K562 (cell line): ENCODE measurements around the gene NKAPL. TPM values are rescaled to one million over a fixed set of nuclear protein-coding genes. Genes with fewer than 3 reads are reported as not detected.

ENCODE experiments used
- ATAC-seq: fragments of 200-7000 bp; cut with Tn5 transposase; 3 replicates; pipeline ENCODE4 v1.9.1; 2020; ENCODE audit warnings: moderate library complexity
- Bru-seq: library from RNA; stranded (reverse); fragments of 400-500 nt; gene quantifications from one replicate; lab custom pipeline; 2021; lab: Mats Ljungman, UMichigan
- BruChase-seq, 2 experiments: library from RNA; stranded (reverse); fragments of 400-500 nt; gene quantifications; one replicate each; lab custom pipeline; 2021; lab: Mats Ljungman, UMichigan
- BruUV-seq: library from RNA; stranded (reverse); fragments of 400-500 nt; replicated peaks from 2 replicates; lab custom pipeline; 2021; lab: Mats Ljungman, UMichigan
- CTCF ChIA-PET: fragments of 300-600 bp; formaldehyde crosslinking; extraction: SDS; loops from one replicate; lab custom pipeline; 2021; ENCODE audit warnings: low intra/inter-chr PET ratio; lab: Yijun Ruan, JAX
- POLR2A ChIA-PET: fragments of 300-600, 350-650 bp; sonication (Branson Sonifier 250); formaldehyde crosslinking; extraction: SDS; loops from one replicate; lab custom pipeline; 2021; ENCODE audit warnings: antibody characterized with exemption, inconsistent platforms; lab: Yijun Ruan, JAX
- DNase-seq, 4 experiments: peaks; one replicate each; pipeline versions ENCODE4 v3.0.0 to v3.0.0-alpha.2; 2011 to 2018; ENCODE audit warnings: low spot score in 3 of 4, mixed read lengths in 3 of 4; ENCODE audit errors: extremely low read depth in 1 of 4
- FAIRE-seq: peaks from 2 replicates; lab custom pipeline; 2011; peaks lifted over from hg19 to GRCh38; lab: Jason Lieb, UNC
- H2AFZ ChIP-seq: 2 replicates; pipeline ENCODE4 v1.6.0; 2011; ENCODE audit warnings: low read depth, low read length, control low read depth, inconsistent platforms
- H3K27ac ChIP-seq: fragments of 200-600 bp; 3 replicates; pipeline ENCODE4 v1.8.0; 2011; ENCODE audit warnings: low read depth, mild to moderate bottlenecking, control low read depth, inconsistent platforms, low read length, moderate library complexity, mixed read lengths; ENCODE audit errors: extremely low read depth
- H3K27me3 ChIP-seq, 2 experiments: fragments of 300-600 bp in 1 of 2; 2 replicates in 1 of 2; 3 replicates in 1 of 2; pipeline versions ENCODE4 v1.6.0 to v1.8.0; 2011; ENCODE audit warnings: inconsistent platforms in 2 of 2, low read length in 2 of 2, mild to moderate bottlenecking in 1 of 2, mixed read lengths in 1 of 2, moderate library complexity in 1 of 2; ENCODE audit not compliant: control insufficient read depth in 2 of 2, insufficient read depth in 2 of 2
- H3K36me3 ChIP-seq: fragments of 300-600 bp; 3 replicates; pipeline ENCODE4 v1.8.0; 2011; ENCODE audit warnings: mild to moderate bottlenecking, low read length, inconsistent platforms; ENCODE audit not compliant: control insufficient read depth, insufficient read depth
- H3K4me1 ChIP-seq, 2 experiments: fragments of 200-600 bp in 1 of 2; replicated peaks in 1 of 2; 2 replicates in 1 of 2; 3 replicates in 1 of 2; pipeline versions ENCODE4 v1.5.1 to v1.8.0; 2011; ENCODE audit warnings: inconsistent platforms in 2 of 2, low read length in 2 of 2, mild to moderate bottlenecking in 1 of 2, mixed read lengths in 1 of 2, moderate library complexity in 1 of 2; ENCODE audit not compliant: control insufficient read depth in 2 of 2, insufficient read depth in 2 of 2
- H3K4me2 ChIP-seq: 2 replicates; pipeline ENCODE4 v1.6.1; 2011; ENCODE audit warnings: low read length, control low read depth, inconsistent platforms, mixed read lengths; ENCODE audit not compliant: insufficient read depth
- H3K4me3 ChIP-seq: fragments of 200-600 bp; sonication (generic), shearing (Covaris generic); 2 replicates; pipeline ENCODE4 v1.5.1; 2016; ENCODE audit warnings: control low read depth, inconsistent platforms
- H3K79me2 ChIP-seq: fragments of 200-600 bp; 3 replicates; pipeline ENCODE4 v1.8.0; 2011; ENCODE audit warnings: low read length, inconsistent platforms; ENCODE audit not compliant: control insufficient read depth, insufficient read depth
- H3K9ac ChIP-seq, 2 experiments: 2 replicates each; pipeline versions ENCODE4 v1.6.0 to v1.6.1; 2011; ENCODE audit warnings: low read depth in 2 of 2, low read length in 2 of 2, control low read depth in 1 of 2, inconsistent platforms in 1 of 2, mild to moderate bottlenecking in 1 of 2, mixed read lengths in 1 of 2; ENCODE audit not compliant: insufficient read depth in 1 of 2
- H3K9me1 ChIP-seq: one replicate; pipeline ENCODE4 v1.6.0; 2011; ENCODE audit warnings: inconsistent platforms, mild to moderate bottlenecking, low read length, moderate library complexity; ENCODE audit not compliant: control insufficient read depth, insufficient read depth
- H3K9me3 ChIP-seq: replicated peaks from 2 replicates; pipeline ENCODE4 v1.5.1; 2011; ENCODE audit warnings: low read depth, low read length, inconsistent platforms; ENCODE audit not compliant: control insufficient read depth, insufficient read depth
- H4K20me1 ChIP-seq: replicated peaks from 2 replicates; pipeline ENCODE4 v1.6.1; 2011; ENCODE audit warnings: low read length, inconsistent platforms, mixed read lengths; ENCODE audit not compliant: control insufficient read depth, insufficient read depth
- FIP1L1 ChIP-seq: fragments of 200-400 bp; formaldehyde crosslinking; IDR thresholded peaks from 2 replicates; pipeline ENCODE4 v1.6.1; 2018; ENCODE audit warnings: mild to moderate bottlenecking, low read depth, low read length; ENCODE audit not compliant: poor library complexity, severe bottlenecking
- ZBTB33 ChIP-seq: sonication (generic); formaldehyde crosslinking; IDR thresholded peaks from 2 replicates; pipeline ENCODE4 v1.8.1; 2023; ENCODE audit warnings: mild to moderate bottlenecking, missing genetic modification reagents
- ZNF347 ChIP-seq: fragments of 450-650 bp; formaldehyde crosslinking; IDR thresholded peaks from 2 replicates; pipeline ENCODE4 v1.4.0; 2020; ENCODE audit warnings: low read depth, mild to moderate bottlenecking, moderate library complexity
- WGBS: fragments of 100-300 bp; shearing (Covaris generic); methylation state at CpG from one replicate; pipeline ENCODE4 v1.1.6; 2016; ENCODE audit warnings: low coverage, mixed read lengths; ENCODE audit not compliant: insufficient coverage; ENCODE audit errors: missing lambda C conversion rate; 5-methylcytosine and 5-hydroxymethylcytosine counted together
- in situ Hi-C: fragments of 300-500 bp; cut with MboI; formaldehyde crosslinking; loops from 4 replicates; pipeline ENCODE4 v1.15.0; 2018; ENCODE audit warnings: inconsistent platforms, mixed read lengths
- intact Hi-C: fragments of 100-400 bp; cut with micrococcal nuclease; formaldehyde crosslinking; loops from 2 replicates; pipeline ENCODE4 v1.14.2; 2022
- long read RNA-seq, 3 experiments: library from polyadenylated mRNA in 2 of 3; library from RNA in 1 of 3; unstranded in 2 of 3; stranded (forward) in 1 of 3; transcript quantifications; one replicate each; pipeline ENCODE4 v2.0.0, GENCODE V29; 2019 to 2022
- polyA minus RNA-seq, 3 experiments: library from RNA; depleted of rRNA, polyadenylated mRNA; stranded (reverse); fragments of >200 nt; gene quantifications; 2 replicates each; pipeline ENCODE4 v1.2.3, GENCODE V29; 2011
- polyA plus RNA-seq, 8 experiments: library from polyadenylated mRNA; depleted of rRNA in 4 of 8; stranded (reverse) in 5 of 8; unstranded in 3 of 8; fragments of >200 nt; fragmentation: Nextera tagmentation in 2 of 8; fragmentation: Illumina TruSeq in 1 of 8; extraction: Ambion mirVana in 2 of 8; extraction: Trizol in 1 of 8; gene quantifications; 2 replicates each; pipeline versions ENCODE4 v1.2.1 to v1.2.3, GENCODE V29; 2011 to 2014; ENCODE audit warnings: inconsistent platforms in 1 of 8, missing spikeins in 1 of 8
- total RNA-seq, 7 experiments: library from RNA; depleted of rRNA in 6 of 7; stranded (reverse); fragments of >200 nt in 6 of 7; fragmentation: Illumina TruSeq in 2 of 7; extraction: Trizol in 2 of 7; gene quantifications; 2 replicates each; pipeline versions ENCODE4 v1.2.1 to v1.2.3, GENCODE V29; 2011 to 2021; ENCODE audit warnings: low replicate concordance in 1 of 7

Gene NKAPL
- total RNA-seq (2011; cell fraction: chromatin; rRNA removed; ENCODE audit: low replicate concordance), result not detected in 2 replicates
- not detected in 2 replicates for total RNA-seq (2011; cell fraction: nucleolus; rRNA removed)
- total RNA-seq (2011; cell fraction: nucleoplasm; rRNA removed), result not detected in 2 replicates
- total RNA-seq (2014; rRNA removed) (not detected in 2 replicates), total RNA-seq (2014; rRNA removed; fragmentation: Illumina TruSeq; extraction: Trizol) (not detected in 2 replicates), total RNA-seq (2015; rRNA removed; fragmentation: Illumina TruSeq; extraction: Trizol) (not detected in 2 replicates), total RNA-seq (2021) (not detected in 2 replicates), polyA plus RNA-seq (2011; rRNA removed) (not detected in 2 replicates), polyA plus RNA-seq (2014; fragmentation: Illumina TruSeq; extraction: Trizol) (not detected in 2 replicates), polyA plus RNA-seq (2014; fragmentation: Nextera tagmentation; extraction: Ambion mirVana) (not detected), polyA plus RNA-seq (2014; rRNA removed) (not detected in 2 replicates), polyA minus RNA-seq (2011; rRNA and poly(A)+ RNA removed) (not detected in 2 replicates), Bru-seq, nascent RNA (percentile 23 among the genes with signal in this experiment), BruChase-seq, experiment 1, labeled RNA remaining after a 2-hour chase (percentile 38 among the genes with signal in this experiment), BruChase-seq, experiment 2, labeled RNA remaining after a 6-hour chase (percentile 40 among the genes with signal in this experiment)
- not detected in 2 replicates for polyA plus RNA-seq (2011; cell fraction: cytosol; rRNA removed)
- polyA plus RNA-seq (2011; cell fraction: nucleus; rRNA removed), result not detected in 2 replicates
- 0.06 TPM in 1 of 2 replicates, not detected in the other for polyA plus RNA-seq (2012)
- not detected in 2 replicates for polyA minus RNA-seq (2011; cell fraction: cytosol; rRNA and poly(A)+ RNA removed)
- polyA minus RNA-seq (2011; cell fraction: nucleus; rRNA and poly(A)+ RNA removed), result not detected in 2 replicates
- long read RNA-seq, experiment 1, result 0 reads
- long read RNA-seq, experiment 2, result 0 reads
- long read RNA-seq, experiment 3, result 0 reads

DNA sequence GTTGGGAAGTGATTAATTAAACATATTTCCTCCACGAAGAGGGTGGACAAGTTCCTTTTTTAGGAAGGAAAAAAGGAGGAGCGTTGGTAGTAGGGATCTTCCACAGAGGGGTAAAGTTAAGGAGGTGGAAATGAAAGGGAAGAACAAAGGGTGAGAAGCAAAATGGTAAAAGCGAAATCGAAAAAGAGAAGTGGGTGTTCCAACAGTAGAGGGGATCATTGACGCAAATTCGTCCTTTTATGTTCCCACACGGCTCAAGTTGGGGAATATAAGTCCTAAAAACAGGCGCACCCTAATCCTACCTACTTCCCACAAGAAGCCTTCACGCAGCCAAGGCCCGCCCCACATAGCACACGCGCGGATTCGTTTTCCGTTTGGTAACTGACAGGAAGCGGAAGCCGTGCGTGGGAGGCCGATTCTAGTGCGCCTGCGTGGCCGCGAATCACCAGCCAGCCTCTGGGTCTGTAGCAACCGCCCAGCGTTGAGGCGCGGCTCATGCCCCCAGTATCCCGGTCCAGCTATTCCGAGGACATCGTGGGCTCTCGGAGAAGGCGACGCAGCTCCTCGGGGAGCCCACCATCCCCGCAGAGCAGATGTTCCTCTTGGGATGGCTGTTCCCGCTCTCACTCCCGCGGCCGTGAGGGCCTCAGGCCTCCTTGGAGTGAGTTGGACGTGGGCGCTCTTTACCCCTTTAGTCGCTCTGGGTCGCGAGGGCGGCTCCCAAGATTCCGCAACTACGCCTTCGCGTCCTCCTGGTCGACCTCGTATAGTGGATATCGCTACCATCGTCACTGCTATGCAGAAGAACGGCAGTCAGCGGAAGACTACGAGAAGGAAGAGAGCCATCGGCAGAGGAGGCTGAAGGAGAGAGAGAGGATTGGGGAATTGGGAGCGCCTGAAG, at the start of gene NKAPL:
Gene NKAPL, plus strand, starts transcription at position 421 of the 901 bp plus-strand sequence. Its CDS starts 75 bp downstream, at position 496.
- no peak within 1 kb of the TSS for H3K4me2 ChIP-seq
- WGBS, result 89% methylated on average over 57 of the region's 58 CpGs
- no peaks in the 10 kb centered on the region for H3K79me2 ChIP-seq
- BruUV-seq, result no TSS peak
- ChIA-PET CTCF (no interaction called here), POLR2A (interaction anchor here (1.7 kb wide), 1 partner anchor 15 kb away, joined by 3 read pairs; no protein-coding TSS in a partner anchor)
- peak within 1 kb of the TSS; percentile 30; the same call in 1 of the 2 replicates for H2AFZ ChIP-seq
- H3K4me3 ChIP-seq, result no peak within 1 kb of the TSS
- ATAC-seq (no peak), FAIRE-seq (no peak), DNase-seq (no peak)
- H3K9ac ChIP-seq, result no peak within 1 kb of the TSS
- H3K9me1 ChIP-seq, result no peaks in the 10 kb centered on the region
- no peaks in the 10 kb centered on the region for H3K36me3 ChIP-seq
- H3K27ac ChIP-seq, result no peak within 1 kb of the TSS
- H4K20me1 ChIP-seq, result no peaks in the 10 kb centered on the region
- peaks cover 1 to 4% of the 10 kb centered on the region in 2 experiments; a peak in 1 of 5 replicates for H3K4me1 ChIP-seq
- TF ChIP-seq FIP1L1, result peak; percentile 30
- peak; percentile 93 for TF ChIP-seq ZBTB33
- TF ChIP-seq ZNF347 (CRISPR knock-in tag), result no peak
- in situ Hi-C loops, result no loop called here
- H3K27me3 ChIP-seq, result no peaks in the 10 kb centered on the region
- intact Hi-C loops, result no loop called here
- no peaks in the 10 kb centered on the region for H3K9me3 ChIP-seq
